ENCODE data around the gene ATN1.

GRCh38 chr12:6894321-6894720, 33.4 kb upstream of the ATN1 start:
- TF ChIP-seq CTCF (IDR thresholded peaks at IDR 0.05) (no peak), POLR2AphosphoS5 (IDR thresholded peaks at IDR 0.05) (no peak), POLR2A (IDR thresholded peaks at IDR 0.05) (no peak)
